Ishikawa (cell line): ENCODE data around the gene AP5S1.

ENCODE experiments used
- CEBPB ChIP-seq: IDR thresholded peaks from 2 replicates; pipeline ENCODE4 v1.6.1; 2012
- CREB1 ChIP-seq: IDR thresholded peaks from 2 replicates; pipeline ENCODE4 v1.6.1; 2012; ENCODE audit warnings: low read depth
- EGR1 ChIP-seq: IDR thresholded peaks from 2 replicates; pipeline ENCODE4 v1.6.1; 2012
- EP300 ChIP-seq: IDR thresholded peaks from 2 replicates; pipeline ENCODE4 v1.6.1; 2012; ENCODE audit warnings: borderline replicate concordance
- FOXM1 ChIP-seq: IDR thresholded peaks from 2 replicates; pipeline ENCODE4 v1.6.1; 2012; ENCODE audit warnings: low read depth, borderline replicate concordance
- MAX ChIP-seq: IDR thresholded peaks from 2 replicates; pipeline ENCODE4 v1.6.1; 2012
- NFIC ChIP-seq: IDR thresholded peaks from 2 replicates; pipeline ENCODE4 v1.6.1; 2012
- RAD21 ChIP-seq: IDR thresholded peaks from 2 replicates; pipeline ENCODE4 v1.6.1; 2012; ENCODE audit warnings: low read depth
- REST ChIP-seq: IDR thresholded peaks from 2 replicates; pipeline ENCODE4 v1.6.1; 2012; ENCODE audit warnings: low read depth, mild to moderate bottlenecking
- TAF1 ChIP-seq: IDR thresholded peaks from 2 replicates; pipeline ENCODE4 v1.6.1; 2012; ENCODE audit warnings: low read depth, mild to moderate bottlenecking
- TCF12 ChIP-seq: IDR thresholded peaks from 2 replicates; pipeline ENCODE4 v1.6.1; 2012; ENCODE audit warnings: low read depth
- TEAD4 ChIP-seq: IDR thresholded peaks from 2 replicates; pipeline ENCODE4 v1.6.1; 2012
- USF1 ChIP-seq: IDR thresholded peaks from 2 replicates; pipeline ENCODE4 v1.6.1; 2012
- YY1 ChIP-seq: IDR thresholded peaks from 2 replicates; pipeline ENCODE4 v1.6.1; 2012; ENCODE audit warnings: low read depth
- ZBTB7A ChIP-seq: IDR thresholded peaks from 2 replicates; pipeline ENCODE4 v1.6.1; 2012; ENCODE audit warnings: low read depth

Gene AP5S1

DNA sequence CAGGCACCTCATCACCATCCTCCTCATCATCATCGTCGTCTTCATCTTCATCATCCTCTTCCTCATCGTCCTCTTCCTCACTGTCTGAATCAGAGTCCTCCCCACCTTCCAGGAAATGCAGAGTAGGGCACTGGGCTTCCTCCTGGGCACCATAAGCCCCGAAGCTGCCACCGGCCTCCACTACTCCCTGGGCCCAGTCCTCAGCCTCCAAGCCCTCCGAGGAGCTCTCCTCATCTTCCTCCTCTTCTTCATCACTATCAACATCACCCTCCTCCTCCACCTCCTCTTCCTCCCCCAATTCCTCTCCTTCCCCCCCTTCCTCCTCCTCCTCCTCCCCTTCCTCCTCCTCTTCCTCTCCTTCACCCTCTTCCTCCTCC is 35.5 kb upstream of the AP5S1 start:
- TF ChIP-seq CEBPB (no peak), TEAD4 (no peak), TCF12 (no peak), CREB1 (no peak), YY1 (no peak), ZBTB7A (no peak), MAX (no peak), FOXM1 (no peak), USF1 (no peak), REST (no peak), NFIC (no peak), TAF1 (no peak), EP300 (no peak), RAD21 (no peak), EGR1 (no peak)

DNA sequence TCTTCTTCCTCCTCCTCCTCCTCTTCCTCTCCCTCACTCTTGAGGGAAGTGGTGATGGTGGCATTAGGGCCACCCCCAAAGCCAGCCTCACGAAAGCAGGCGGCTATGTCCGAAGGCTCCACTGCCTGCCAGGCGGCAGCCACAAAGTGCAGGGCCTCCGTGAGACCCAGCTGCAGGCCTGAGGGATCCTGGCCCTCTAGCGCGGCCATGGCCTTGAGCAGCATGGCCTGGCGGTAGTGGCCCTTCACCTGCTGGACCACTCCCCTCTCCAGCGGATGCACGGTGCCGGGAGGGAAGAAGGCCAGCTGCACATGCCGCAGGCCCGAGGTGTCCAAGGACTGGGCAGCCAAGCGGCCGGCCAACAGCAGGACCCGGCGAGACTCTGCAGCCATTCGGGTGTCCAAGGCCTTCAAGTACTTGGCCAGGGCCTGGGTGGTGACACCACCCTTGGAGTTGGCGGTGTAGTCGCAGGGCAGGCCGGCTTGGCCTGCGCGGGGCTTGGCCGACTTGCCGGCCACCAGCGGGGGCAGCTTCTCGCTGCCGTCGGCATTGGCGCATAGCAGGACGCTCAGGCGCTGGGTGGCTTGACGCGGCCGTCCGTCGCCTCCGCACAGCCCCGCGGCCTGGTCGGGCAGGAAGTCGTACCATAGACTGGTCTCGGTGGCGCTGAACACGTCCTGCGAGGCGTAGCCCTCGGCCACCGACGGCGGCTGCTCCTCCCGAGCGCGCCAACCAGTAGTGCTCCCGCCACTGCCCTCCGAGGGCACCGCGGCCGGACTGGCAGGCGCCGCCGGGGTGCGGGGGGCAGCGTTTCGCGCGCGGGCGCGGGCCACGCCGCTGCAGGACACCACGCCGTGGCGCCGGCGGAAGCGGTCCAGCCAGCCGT is 34.9 kb upstream of the AP5S1 start:
- TF ChIP-seq FOXM1, result no peak
- no peak for TF ChIP-seq MAX
- no peak for TF ChIP-seq RAD21
- no peak for TF ChIP-seq TEAD4
- no peak for TF ChIP-seq EGR1
- no peak for TF ChIP-seq CREB1
- no peak for TF ChIP-seq REST

DNA sequence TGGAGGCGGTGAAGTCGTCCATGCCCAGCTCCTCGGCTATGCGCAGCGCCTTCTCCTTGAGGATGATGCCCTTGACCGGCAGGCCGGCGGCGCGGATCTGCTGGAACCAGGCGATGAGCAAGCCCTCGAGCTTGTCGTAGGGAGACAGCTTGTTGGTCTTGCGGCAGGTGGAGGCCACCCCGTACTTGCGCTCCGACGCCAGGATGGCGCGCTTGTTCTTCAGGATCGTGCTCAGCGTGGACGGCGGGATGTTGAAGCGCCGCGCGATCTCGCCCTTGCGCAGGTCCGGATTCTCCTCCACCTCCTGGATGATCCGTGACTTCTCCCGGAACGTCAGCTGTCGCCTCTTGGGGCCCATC is 34.2 kb upstream of the AP5S1 start:
- TF ChIP-seq CREB1 (no peak), EGR1 (no peak), MAX (peak; percentile 79), RAD21 (no peak), TCF12 (no peak), TEAD4 (no peak)

GRCh38 chr20:3786665-3787323 is 33.6 kb upstream of the AP5S1 start, which contains the start of gene CENPB:
TSS of gene CENPB (minus strand) at chr20:3786740. CDS start at chr20:3786483, 257 bp downstream.
- TF ChIP-seq YY1 (no peak), EGR1 (no peak), TAF1 (peak; percentile 25; the same call in 1 of the 2 replicates), TEAD4 (peak; percentile 52), MAX (peak; percentile 16; the same call in 1 of the 2 replicates), RAD21 (peak; percentile 73), NFIC (no peak), CEBPB (no peak), TCF12 (no peak), REST (peak; percentile 60), ZBTB7A (no peak), EP300 (no peak), FOXM1 (no peak), CREB1 (no peak), USF1 (no peak)
